ENCODE data around the gene GPATCH8. TPM values are rescaled to one million over a fixed set of nuclear protein-coding genes. Genes with fewer than 3 reads are reported as not detected.

GPATCH8 gene
- total RNA-seq, 2 experiments from 2014 or later: 76.0 to 76.9 TPM

DNA sequence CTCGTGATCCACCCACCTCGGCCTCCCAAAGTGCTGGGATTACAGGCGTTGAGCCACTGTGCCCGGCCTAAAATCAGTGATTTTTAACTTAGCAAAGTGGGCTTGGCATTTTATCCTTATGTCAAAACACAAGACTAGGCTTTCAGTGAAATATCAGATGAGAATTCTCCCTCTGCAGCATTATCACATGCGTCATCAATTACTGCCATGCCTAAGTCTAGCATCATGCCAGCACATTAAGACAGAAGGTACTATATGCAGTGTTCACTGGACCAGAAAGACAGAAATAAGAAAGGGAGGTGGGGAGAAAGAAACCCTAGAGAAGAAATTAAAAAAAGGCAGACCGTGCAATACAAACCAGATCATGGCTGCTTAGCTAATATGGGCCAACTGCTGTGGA is 29.8 kb downstream of the GPATCH8 start:
- H3K27me3 Mint-ChIP-seq: no peaks in the 10 kb centered on the region
- ChIA-PET CTCF (no interaction called here), POLR2A (no interaction called here)
- H3K9me3 Mint-ChIP-seq: no peaks in the 10 kb centered on the region
- Histone ChIP-seq H3K36me3 (ENCODE audit: insufficient read depth, low read length) (peaks cover 3% of the 10 kb centered on the region), H3K27ac (ENCODE audit: low read depth in 1 of 2, low read length in 2 of 2) (no peak overlapping the region), H3K27me3 (ENCODE audit: control insufficient read depth in 1 of 2, insufficient read depth in 2 of 2, low read length in 2 of 2) (no peaks in the 10 kb centered on the region), H3K9me3 (ENCODE audit: control insufficient read depth in 1 of 2, insufficient read depth in 1 of 2, low read length in 2 of 2) (no peaks in the 10 kb centered on the region), H3K4me3 (ENCODE audit: low read length) (no peak overlapping the region), H3K4me1 (ENCODE audit: insufficient read depth, low read length) (peaks cover 2% of the 10 kb centered on the region)
- TF ChIP-seq, protein P1, sequence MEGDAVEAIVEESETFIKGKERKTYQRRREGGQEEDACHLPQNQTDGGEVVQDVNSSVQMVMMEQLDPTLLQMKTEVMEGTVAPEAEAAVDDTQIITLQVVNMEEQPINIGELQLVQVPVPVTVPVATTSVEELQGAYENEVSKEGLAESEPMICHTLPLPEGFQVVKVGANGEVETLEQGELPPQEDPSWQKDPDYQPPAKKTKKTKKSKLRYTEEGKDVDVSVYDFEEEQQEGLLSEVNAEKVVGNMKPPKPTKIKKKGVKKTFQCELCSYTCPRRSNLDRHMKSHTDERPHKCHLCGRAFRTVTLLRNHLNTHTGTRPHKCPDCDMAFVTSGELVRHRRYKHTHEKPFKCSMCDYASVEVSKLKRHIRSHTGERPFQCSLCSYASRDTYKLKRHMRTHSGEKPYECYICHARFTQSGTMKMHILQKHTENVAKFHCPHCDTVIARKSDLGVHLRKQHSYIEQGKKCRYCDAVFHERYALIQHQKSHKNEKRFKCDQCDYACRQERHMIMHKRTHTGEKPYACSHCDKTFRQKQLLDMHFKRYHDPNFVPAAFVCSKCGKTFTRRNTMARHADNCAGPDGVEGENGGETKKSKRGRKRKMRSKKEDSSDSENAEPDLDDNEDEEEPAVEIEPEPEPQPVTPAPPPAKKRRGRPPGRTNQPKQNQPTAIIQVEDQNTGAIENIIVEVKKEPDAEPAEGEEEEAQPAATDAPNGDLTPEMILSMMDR (IDR thresholded peaks at IDR 0.05): no peak
- no peak for DNase-seq
- peaks cover 52% of the 10 kb centered on the region for H3K36me3 Mint-ChIP-seq (ENCODE audit: low read depth)
- intact Hi-C loops (cut with DNase I, micrococcal nuclease): no loop called here
- no peak for ATAC-seq (ENCODE audit: poor library complexity)
- peaks cover 39% of the 10 kb centered on the region for H3K4me1 Mint-ChIP-seq (ENCODE audit: low read depth)
- H3K27ac Mint-ChIP-seq: no peak overlapping the region
- no peak overlapping the region for H3K4me3 Mint-ChIP-seq

GRCh38 chr17:44469676-44470075 is 33.5 kb downstream of the GPATCH8 start:
- peaks cover 2% of the 10 kb centered on the region for H3K36me3 ChIP-seq (ENCODE audit: insufficient read depth, low read length)
- no peaks in the 10 kb centered on the region for H3K4me1 ChIP-seq (ENCODE audit: insufficient read depth, low read length)
- ATAC-seq (ENCODE audit: poor library complexity) (no peak), DNase-seq (no peak)
- no peak overlapping the region for H3K27ac ChIP-seq (ENCODE audit: low read depth in 1 of 2, low read length in 2 of 2)
- POLR2A ChIA-PET: interaction anchor here (0.9 kb wide), 1 partner anchor 34 kb away, joined by 3 read pairs; the partner anchor contains the start of gene GPATCH8
- Mint-ChIP-seq H3K4me1 (ENCODE audit: low read depth) (peaks cover 56% of the 10 kb centered on the region), H3K4me3 (no peak overlapping the region), H3K27ac (no peak overlapping the region), H3K9me3 (no peaks in the 10 kb centered on the region), H3K27me3 (no peaks in the 10 kb centered on the region), H3K36me3 (ENCODE audit: low read depth) (peaks cover 74% of the 10 kb centered on the region)
- H3K9me3 ChIP-seq (ENCODE audit: control insufficient read depth in 1 of 2, insufficient read depth in 1 of 2, low read length in 2 of 2): no peaks in the 10 kb centered on the region
- no peaks in the 10 kb centered on the region for H3K27me3 ChIP-seq (ENCODE audit: control insufficient read depth in 1 of 2, insufficient read depth in 2 of 2, low read length in 2 of 2)
- TF ChIP-seq, protein P1 (IDR thresholded peaks at IDR 0.05): no peak
- no peak overlapping the region for H3K4me3 ChIP-seq (ENCODE audit: low read length)
- CTCF ChIA-PET: interaction anchor here (0.8 kb wide), 1 partner anchor 15 kb away, joined by 3 read pairs; no protein-coding TSS in a partner anchor
- intact Hi-C loops (cut with DNase I, micrococcal nuclease): no loop called here

DNA sequence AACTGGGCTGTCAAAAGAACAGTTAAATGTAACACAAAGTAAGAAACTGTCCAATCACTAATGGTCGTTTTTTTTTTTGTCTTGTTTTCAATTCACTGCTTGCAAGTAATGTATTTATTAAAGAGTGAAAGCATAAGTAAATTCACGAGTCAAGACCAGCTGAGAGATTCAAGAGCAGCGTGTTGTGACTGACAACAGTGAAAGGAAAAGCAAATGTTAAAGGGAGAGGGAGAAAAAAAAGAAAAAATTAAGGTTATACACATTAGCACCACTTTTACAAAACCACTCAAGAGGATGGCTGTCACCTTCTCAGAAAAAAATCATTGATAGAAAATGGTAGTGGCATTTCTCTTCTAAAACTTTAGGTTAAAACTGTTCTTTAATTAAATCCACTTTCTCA is 36.1 kb downstream of the GPATCH8 start:
- Histone ChIP-seq H3K4me1 (ENCODE audit: insufficient read depth, low read length) (no peaks in the 10 kb centered on the region), H3K9me3 (ENCODE audit: control insufficient read depth in 1 of 2, insufficient read depth in 1 of 2, low read length in 2 of 2) (no peaks in the 10 kb centered on the region), H3K27ac (ENCODE audit: low read depth in 1 of 2, low read length in 2 of 2) (no peak overlapping the region), H3K27me3 (ENCODE audit: control insufficient read depth in 1 of 2, insufficient read depth in 2 of 2, low read length in 2 of 2) (no peaks in the 10 kb centered on the region), H3K4me3 (ENCODE audit: low read length) (no peak overlapping the region), H3K36me3 (ENCODE audit: insufficient read depth, low read length) (peaks cover 9% of the 10 kb centered on the region)
- DNase-seq (no peak), ATAC-seq (ENCODE audit: poor library complexity) (no peak)
- no peak overlapping the region for H3K4me3 Mint-ChIP-seq
- POLR2A ChIA-PET: no interaction called here
- intact Hi-C loops (cut with DNase I, micrococcal nuclease): no loop called here
- peaks cover 61% of the 10 kb centered on the region for H3K4me1 Mint-ChIP-seq (ENCODE audit: low read depth)
- no peaks in the 10 kb centered on the region for H3K27me3 Mint-ChIP-seq
- CTCF ChIA-PET: no interaction called here
- H3K27ac Mint-ChIP-seq: no peak overlapping the region
- peaks cover 74% of the 10 kb centered on the region for H3K36me3 Mint-ChIP-seq (ENCODE audit: low read depth)
- no peaks in the 10 kb centered on the region for H3K9me3 Mint-ChIP-seq
- TF ChIP-seq, protein P1 (IDR thresholded peaks at IDR 0.05): no peak
